H1 (cell line): ENCODE data around the gene HPCAL4. TPM values are rescaled to one million over a fixed set of nuclear protein-coding genes. Genes with fewer than 3 reads are reported as not detected.

Experiments used
- CHD7 ChIP-seq: fragments of 300-600 bp; sonication (generic); IDR thresholded peaks from 2 replicates; pipeline ENCODE4 v1.7.1; 2012; ENCODE audit warnings: low read length, moderate library complexity, mild to moderate bottlenecking, inconsistent platforms; ENCODE audit not compliant: insufficient replicate concordance
- CTCF ChIP-seq, 3 experiments: IDR thresholded peaks; 1 replicate in 2 of 3; 2 replicates in 1 of 3; pipeline versions ENCODE4 v1.5.1 to v1.6.1; 2011; ENCODE audit warnings: low read length in 3 of 3, mild to moderate bottlenecking in 3 of 3, inconsistent platforms in 2 of 3, low read depth in 1 of 3, moderate library complexity in 1 of 3; ENCODE audit not compliant: insufficient read depth in 1 of 3; ENCODE audit errors: control extremely low read depth in 1 of 3
- EGR1 ChIP-seq: IDR thresholded peaks from 2 replicates; pipeline ENCODE4 v1.6.1; 2011; ENCODE audit warnings: low read depth, low read length, borderline replicate concordance
- EP300 ChIP-seq, 2 experiments: IDR thresholded peaks; 1 replicate in 1 of 2; 2 replicates in 1 of 2; pipeline ENCODE4 v1.6.1; 2011 to 2012; ENCODE audit warnings: low read depth in 2 of 2, low read length in 2 of 2, mild to moderate bottlenecking in 2 of 2, borderline replicate concordance in 1 of 2, inconsistent platforms in 1 of 2, moderate library complexity in 1 of 2
- GTF2F1 ChIP-seq: IDR thresholded peaks from 2 replicates; pipeline ENCODE4 v1.6.1; 2012; ENCODE audit warnings: low read depth, low read length, improper control_type of control experiment, borderline replicate concordance
- JUN ChIP-seq: IDR thresholded peaks from 2 replicates; pipeline ENCODE4 v1.6.1; 2011; ENCODE audit warnings: low read depth, mild to moderate bottlenecking, improper control_type of control experiment, low read length
- KDM4A ChIP-seq: IDR thresholded peaks from one replicate; pipeline ENCODE4 v1.7.1; 2012; ENCODE audit warnings: low read depth, mild to moderate bottlenecking, moderate library complexity, low read length, inconsistent platforms; ENCODE audit not compliant: severe bottlenecking
- RXRA ChIP-seq: IDR thresholded peaks from 2 replicates; pipeline ENCODE4 v1.6.1; 2011; ENCODE audit warnings: low read depth, mild to moderate bottlenecking, low read length, moderate library complexity; ENCODE audit not compliant: insufficient read depth
- SP4 ChIP-seq: IDR thresholded peaks from 2 replicates; pipeline ENCODE4 v1.6.1; 2012; ENCODE audit warnings: low read length, inconsistent platforms
- polyA plus RNA-seq, 7 experiments: library from polyadenylated mRNA; depleted of rRNA in 3 of 7; stranded (reverse) in 5 of 7; unstranded in 2 of 7; fragments of >200 nt in 5 of 7; fragments of 200-250 nt in 2 of 7; gene quantifications; 1 replicate in 5 of 7; 2 replicates in 1 of 7; 4 replicates in 1 of 7; pipeline versions ENCODE4 v1.2.1 to v1.2.3, GENCODE V29; 2011 to 2013; ENCODE audit warnings: missing spikeins in 2 of 7, mixed read lengths in 2 of 7
- total RNA-seq: library from RNA; stranded (reverse); fragmentation: NEBNext Ultra II Directional; extraction: Animal tissue kit (Norgen Biotek cat#: 25700); gene quantifications from 2 replicates; pipeline ENCODE4 v1.2.1, GENCODE V29; 2021

Gene HPCAL4
- total and polyA plus RNA-seq, 2 of the 8 experiments (the other 6 are each of a cell fraction or from before 2014, with no cell fraction given), result 0.54 to 0.74 TPM

DNA sequence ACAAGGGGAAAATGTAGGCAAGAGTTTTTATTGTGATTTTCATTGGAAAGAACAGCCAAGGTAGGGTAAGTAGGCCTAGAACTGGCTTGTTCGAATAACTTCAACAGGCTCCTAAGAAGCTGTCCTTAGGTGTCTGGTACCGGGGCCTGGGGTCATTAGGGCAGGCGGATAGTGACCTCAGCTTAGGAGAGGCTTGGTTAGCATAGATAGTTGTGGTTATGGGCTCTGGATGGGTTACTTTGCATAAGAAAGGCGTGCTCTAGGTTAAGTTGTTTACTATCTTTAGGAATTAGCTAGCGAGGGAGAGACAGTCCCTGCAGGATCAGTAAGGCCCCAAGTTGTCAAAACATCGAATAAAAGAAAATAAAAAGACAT lies 20.7 kb upstream of the HPCAL4 start (continued):
- TF ChIP-seq CHD7 (peak; percentile 23), SP4 (peak; percentile 66; the same call in 1 of the 2 replicates), EGR1 (peak; percentile 83), CTCF (IDR thresholded peaks at IDR 0.05; ENCODE audit: control extremely low read depth in 1 of 3, insufficient read depth in 1 of 3, low read depth in 1 of 3, low read length in 3 of 3) (no peak), GTF2F1 (no peak), KDM4A (no peak), EP300 (IDR thresholded peaks at IDR 0.05; ENCODE audit: borderline replicate concordance in 1 of 2, low read depth in 2 of 2, low read length in 2 of 2) (peak in 1 of 2 experiments; percentile 80; a peak in 1 of 3 replicates), RXRA (peak; percentile 98), JUN (0 out of 2 replicates have a peak, but pooled peaks have one; percentile 41)
